Spinal cord (tissue), 10 donors: Measurements from ENCODE around the gene CIT. TPM values are rescaled to one million over a fixed set of nuclear protein-coding genes. Genes with fewer than 3 reads are reported as not detected.

Source experiments
- DNase-seq, 6 donors: peaks; one replicate each; pipeline versions ENCODE4 v3.0.0 to v3.0.0-alpha.2; 2013 to 2015; ENCODE audit warnings: low spot score in 6 of 6, low read depth in 4 of 6
- H3K27ac ChIP-seq: one replicate; pipeline ENCODE4 v1.5.1; 2013; ENCODE audit warnings: low read depth, low read length, control low read depth
- H3K27me3 ChIP-seq: one replicate; pipeline ENCODE4 v1.6.1; 2013; ENCODE audit warnings: low read length; ENCODE audit not compliant: control insufficient read depth, insufficient read depth
- H3K36me3 ChIP-seq: one replicate; pipeline ENCODE4 v1.6.1; 2013; ENCODE audit warnings: low read length; ENCODE audit not compliant: control insufficient read depth, insufficient read depth
- H3K4me1 ChIP-seq: one replicate; pipeline ENCODE4 v1.6.1; 2013; ENCODE audit warnings: low read length; ENCODE audit not compliant: control insufficient read depth, insufficient read depth
- H3K4me3 ChIP-seq: one replicate; pipeline ENCODE4 v1.5.1; 2013; ENCODE audit warnings: low read depth, low read length, control low read depth
- H3K9me3 ChIP-seq: one replicate; pipeline ENCODE4 v1.6.1; 2013; ENCODE audit warnings: low read length; ENCODE audit not compliant: control insufficient read depth, insufficient read depth
- WGBS: methylation state at CpG from one replicate; pipeline ENCODE4 v1.1.5; 2013; ENCODE audit warnings: missing lambda C conversion rate; ENCODE audit not compliant: insufficient coverage; 5-methylcytosine and 5-hydroxymethylcytosine counted together
- polyA plus RNA-seq, 2 donors: library from polyadenylated mRNA; unstranded; fragments of 120-200 nt; gene quantifications; one replicate each; pipeline ENCODE4 v1.2.1, GENCODE V29; 2013; ENCODE audit not compliant: insufficient read length in 2 of 2
- total RNA-seq, 2 donors: library from RNA; depleted of rRNA in 1 of 2; stranded (reverse); fragments of 120-200 nt in 1 of 2; fragments of >200 nt in 1 of 2; gene quantifications; one replicate each; pipeline versions ENCODE4 v1.2.3 to v1.2.4, GENCODE V29; 2013 to 2014
- donor health status: healthy.

CIT gene
- total and polyA plus RNA-seq, 4 donors: 28.5 to 54.5 (median 45.8) TPM

DNA sequence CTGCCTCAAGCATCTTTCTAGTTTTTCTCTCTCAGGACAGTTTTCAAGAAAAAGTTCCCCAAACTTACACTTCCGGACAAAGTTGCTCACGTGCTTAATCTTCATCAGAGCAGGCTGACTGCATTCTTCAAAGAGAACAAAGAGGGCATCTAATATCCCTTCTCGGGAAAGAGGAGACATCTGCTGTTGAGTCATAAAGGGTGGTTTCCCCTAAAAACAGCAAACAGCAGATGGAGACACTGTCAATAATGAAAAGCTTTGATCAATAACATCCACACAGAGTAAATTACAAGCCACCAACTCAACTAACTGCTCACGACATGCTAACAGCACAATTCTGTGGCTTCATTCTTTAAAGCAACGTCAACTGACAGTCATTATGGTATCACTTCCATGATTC, 8.1 kb downstream of the CIT start:
- DNase-seq: peak in 2 of 6 donors; percentile 19 to 55
- no peak overlapping the region for H3K27ac ChIP-seq

DNA sequence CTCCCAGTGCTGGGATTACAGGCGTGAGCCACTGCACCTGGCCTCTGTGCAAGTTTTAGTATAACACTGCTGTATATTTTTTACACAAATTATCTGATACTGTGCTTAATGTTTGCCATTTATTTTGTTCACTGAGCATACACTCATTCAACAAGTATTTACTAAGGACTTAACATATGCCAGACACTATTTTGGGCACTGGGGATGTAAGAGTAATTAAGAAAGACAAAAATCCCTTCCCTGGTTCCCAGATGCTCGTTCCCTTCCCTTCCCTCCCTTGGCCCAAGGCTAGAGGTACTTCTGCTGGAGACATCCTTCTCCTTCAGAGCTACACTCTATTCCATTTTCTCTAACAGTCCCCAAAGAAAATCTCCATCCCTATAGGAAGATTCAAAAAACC, 12.5 kb downstream of the CIT start:
- Histone ChIP-seq H3K36me3 (no peaks in the 10 kb centered on the region), H3K4me3 (no peak overlapping the region), H3K4me1 (no peaks in the 10 kb centered on the region), H3K27ac (no peak overlapping the region), H3K9me3 (no peaks in the 10 kb centered on the region), H3K27me3 (no peaks in the 10 kb centered on the region)
- no peak for DNase-seq
- no CpG with 5 or more reads among the region's 2 CpGs for WGBS

More for the DNA sequence above, 8.1 kb downstream of the CIT start:
- no peak overlapping the region for H3K4me3 ChIP-seq
- WGBS: 48% methylated on average over 2 of the region's 5 CpGs
- no peaks in the 10 kb centered on the region for H3K9me3 ChIP-seq
- H3K36me3 ChIP-seq: no peaks in the 10 kb centered on the region
- no peaks in the 10 kb centered on the region for H3K4me1 ChIP-seq
- no peaks in the 10 kb centered on the region for H3K27me3 ChIP-seq

DNA sequence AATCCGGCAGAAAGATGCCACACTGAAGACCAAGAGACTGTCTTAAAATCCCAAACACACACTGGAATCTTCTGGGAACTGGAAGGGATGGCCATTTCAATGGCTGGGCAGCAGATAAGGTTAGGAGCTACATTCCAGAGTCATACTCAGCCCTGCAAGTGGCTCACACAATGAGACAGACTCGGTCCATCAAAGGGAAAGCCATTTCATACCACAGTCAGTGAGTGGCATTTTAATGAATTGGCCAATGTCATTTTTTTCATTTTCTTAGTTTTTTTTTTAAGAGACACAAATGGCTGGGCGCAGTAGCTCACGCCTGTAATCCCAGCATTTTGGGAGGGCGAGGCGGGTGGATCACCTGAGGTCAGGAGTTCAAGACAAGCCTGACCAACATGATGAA, 17.9 kb downstream of the CIT start:
- no peaks in the 10 kb centered on the region for H3K36me3 ChIP-seq
- no peak overlapping the region for H3K27ac ChIP-seq
- H3K9me3 ChIP-seq: no peaks in the 10 kb centered on the region
- no peaks in the 10 kb centered on the region for H3K27me3 ChIP-seq
- 100% methylated on average over 3 of the region's 6 CpGs for WGBS
- no peak overlapping the region for H3K4me3 ChIP-seq
- no peaks in the 10 kb centered on the region for H3K4me1 ChIP-seq
- DNase-seq: no peak

DNA sequence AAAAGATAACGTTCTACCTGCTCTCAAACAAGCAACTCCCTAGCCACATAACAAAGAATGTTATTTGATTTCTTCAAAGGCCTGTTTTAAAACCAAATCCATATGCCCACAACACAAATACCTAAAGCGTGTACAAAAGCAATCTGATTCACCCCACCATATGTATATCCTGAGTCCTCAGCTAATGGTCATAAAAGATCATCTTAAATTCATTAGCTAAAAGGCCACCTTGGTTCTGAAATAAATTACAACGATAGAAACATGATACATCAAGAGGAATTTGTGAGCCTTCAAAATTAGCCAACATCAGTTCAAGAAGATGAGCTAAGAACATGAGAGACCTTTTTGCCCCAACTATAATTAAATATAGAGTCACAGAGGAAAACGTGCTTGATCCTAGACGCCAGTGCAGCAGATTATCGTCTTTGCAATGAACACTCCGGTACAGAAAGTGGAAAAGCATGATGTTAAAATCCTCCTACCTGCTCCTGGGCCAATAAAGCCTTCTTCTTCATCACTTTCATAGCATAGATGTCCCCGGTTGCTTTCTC, 20.0 kb downstream of the CIT start:
- H3K4me1 ChIP-seq: no peaks in the 10 kb centered on the region
- no peak for DNase-seq
- 87% methylated on average over 7 of the region's 8 CpGs for whole genome bisulfite sequencing
- no peaks in the 10 kb centered on the region for H3K9me3 ChIP-seq
- H3K27ac ChIP-seq: no peak overlapping the region
- H3K27me3 ChIP-seq: no peaks in the 10 kb centered on the region
- no peaks in the 10 kb centered on the region for H3K36me3 ChIP-seq
- H3K4me3 ChIP-seq: no peak overlapping the region

DNA sequence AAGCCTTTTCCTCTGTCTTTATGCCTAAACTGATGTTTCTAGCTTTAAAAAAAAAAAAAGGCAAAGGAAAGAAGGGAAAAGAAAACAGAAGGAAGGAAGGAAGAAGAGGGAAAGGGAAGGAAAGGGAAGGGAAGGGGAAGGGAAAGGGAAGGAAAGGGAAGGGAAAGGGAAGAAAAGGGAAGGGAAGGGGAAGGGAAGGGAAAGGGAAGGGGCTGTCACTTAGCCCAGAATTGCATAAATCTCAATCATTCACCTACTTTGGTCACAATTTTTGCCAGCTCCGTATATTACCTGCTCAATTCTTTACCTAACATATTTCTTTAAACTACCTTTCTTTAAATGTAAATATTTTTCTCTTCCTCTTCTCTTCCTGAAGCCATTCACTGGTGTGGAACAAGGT, 26.8 kb downstream of the CIT start:
- Histone ChIP-seq H3K27me3 (no peaks in the 10 kb centered on the region), H3K27ac (no peak overlapping the region), H3K36me3 (no peaks in the 10 kb centered on the region), H3K9me3 (no peaks in the 10 kb centered on the region), H3K4me3 (no peak overlapping the region), H3K4me1 (no peaks in the 10 kb centered on the region)
- WGBS: no CpG with 5 or more reads among the region's 1 CpG
- no peak for DNase-seq

DNA sequence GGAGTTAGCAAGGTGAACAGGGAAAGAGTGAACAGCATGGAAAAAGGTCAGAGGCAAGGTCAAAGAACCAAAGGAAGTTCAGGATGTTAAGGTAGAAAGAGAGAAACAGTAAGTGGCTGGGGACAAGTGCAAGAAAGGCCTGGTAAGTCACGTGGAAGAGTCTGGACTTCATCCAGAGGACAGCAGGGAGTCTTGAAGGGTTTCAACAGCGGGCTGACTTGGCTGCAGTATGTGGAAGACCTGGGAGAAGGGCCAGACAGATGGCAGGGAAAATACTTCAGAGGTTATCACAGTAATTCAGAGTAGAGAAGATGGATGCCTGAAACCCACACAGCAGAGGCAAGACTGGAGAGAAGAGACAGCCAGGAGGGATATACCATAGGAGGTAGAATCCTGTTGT, 34.0 kb downstream of the CIT start:
- H3K27me3 ChIP-seq: no peaks in the 10 kb centered on the region
- H3K27ac ChIP-seq: peak overlapping the region; percentile 90
- H3K9me3 ChIP-seq: no peaks in the 10 kb centered on the region
- peaks cover 17% of the 10 kb centered on the region for H3K4me1 ChIP-seq
- no peaks in the 10 kb centered on the region for H3K36me3 ChIP-seq
- DNase-seq: peak in 2 of 6 donors; percentile 57 to 88
- H3K4me3 ChIP-seq: no peak overlapping the region
- WGBS: 32% methylated on average over 2 of the region's 2 CpGs

DNA sequence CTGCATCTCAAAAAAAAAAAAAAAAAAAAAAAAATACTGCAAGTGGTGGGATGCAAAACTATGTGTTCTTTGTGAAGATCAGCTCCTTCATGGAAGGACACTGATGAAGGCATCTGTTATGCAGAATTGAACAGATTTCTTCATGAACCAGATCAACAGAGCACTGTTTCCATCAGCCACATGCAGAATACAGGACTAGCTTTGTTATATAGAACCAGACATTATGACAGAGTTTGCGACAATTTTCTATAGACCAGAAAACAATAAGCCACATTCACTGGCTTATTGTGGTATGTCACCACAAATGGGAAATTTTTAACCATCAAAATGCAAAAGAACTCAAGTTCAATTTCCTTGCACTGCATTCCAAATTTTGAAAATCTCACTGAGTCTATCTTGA, 34.7 kb downstream of the CIT start:
- H3K27me3 ChIP-seq: no peaks in the 10 kb centered on the region
- H3K4me1 ChIP-seq: peaks cover 17% of the 10 kb centered on the region
- no peaks in the 10 kb centered on the region for H3K9me3 ChIP-seq
- H3K36me3 ChIP-seq: no peaks in the 10 kb centered on the region
- H3K4me3 ChIP-seq: no peak overlapping the region
- H3K27ac ChIP-seq: peak overlapping the region; percentile 90
- peak in 2 of 6 donors; percentile 19 to 66 for DNase-seq
- no CpG with 5 or more reads among the region's 1 CpG for WGBS

DNA sequence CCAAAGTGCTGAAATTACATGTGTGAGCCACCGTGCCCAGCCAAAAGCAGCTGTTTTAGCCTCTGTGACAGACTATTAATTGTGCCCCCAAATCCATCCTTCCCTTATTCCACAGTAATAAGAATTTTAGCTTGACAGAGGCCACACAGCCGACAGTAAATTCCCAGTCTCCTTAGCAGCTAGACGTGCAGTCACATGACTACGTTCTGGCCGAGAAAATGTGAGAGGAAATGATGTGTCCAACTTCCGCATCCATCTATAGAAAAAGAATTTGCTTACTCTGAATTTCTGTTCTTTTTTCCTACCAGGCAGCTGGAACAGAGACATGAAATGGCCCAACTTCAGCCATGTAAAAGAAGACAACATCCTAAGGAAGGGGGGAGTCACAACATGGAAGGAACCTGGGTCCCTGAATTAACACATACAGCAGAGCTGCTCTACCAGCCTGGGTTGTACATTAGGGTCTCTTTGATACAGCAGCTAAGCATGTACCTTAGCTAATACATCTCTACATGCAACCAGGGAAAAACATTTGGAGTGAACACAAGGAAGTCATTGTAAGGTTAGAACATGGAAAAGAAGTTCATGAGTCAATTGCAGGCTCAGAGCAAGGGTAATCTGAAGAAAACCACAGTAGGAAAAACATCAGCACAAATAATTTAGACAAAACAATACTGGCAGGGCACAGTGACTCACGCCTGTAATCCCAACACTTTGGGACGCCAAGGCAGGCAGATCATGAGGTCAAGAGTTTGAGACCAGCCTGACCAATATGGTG, 35.5 kb downstream of the CIT start:
- DNase-seq: no peak
- no peaks in the 10 kb centered on the region for H3K27me3 ChIP-seq
- peaks cover 17% of the 10 kb centered on the region for H3K4me1 ChIP-seq
- H3K36me3 ChIP-seq: no peaks in the 10 kb centered on the region
- peak overlapping the region; percentile 83 for H3K27ac ChIP-seq
- 92% methylated on average over 2 of the region's 8 CpGs for whole genome bisulfite sequencing
- no peak overlapping the region for H3K4me3 ChIP-seq
- H3K9me3 ChIP-seq: no peaks in the 10 kb centered on the region

DNA sequence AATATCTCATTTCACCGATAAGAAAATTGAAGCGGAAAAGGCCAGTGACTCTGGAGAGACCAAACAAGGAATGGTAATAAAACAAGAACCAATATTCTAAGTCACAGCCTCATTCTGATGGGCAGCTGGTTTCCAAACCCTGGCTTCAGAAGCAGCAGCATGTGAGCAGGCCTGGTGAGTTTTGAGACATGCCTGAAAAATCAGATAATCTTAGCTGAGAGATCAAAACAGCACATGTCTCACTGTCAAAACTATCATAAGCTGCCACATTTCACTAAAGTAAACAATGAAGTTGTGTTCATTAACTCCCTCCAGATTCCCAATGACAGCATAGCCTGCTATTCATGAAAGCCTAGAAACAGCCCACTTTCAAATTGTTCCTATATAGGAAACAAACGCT, 36.5 kb downstream of the CIT start:
- H3K36me3 ChIP-seq: no peaks in the 10 kb centered on the region
- H3K9me3 ChIP-seq: no peaks in the 10 kb centered on the region
- no peaks in the 10 kb centered on the region for H3K27me3 ChIP-seq
- no peak overlapping the region for H3K27ac ChIP-seq
- peaks cover 17% of the 10 kb centered on the region for H3K4me1 ChIP-seq
- no CpG with 5 or more reads among the region's 3 CpGs for WGBS
- DNase-seq: peak in 1 of 6 donors; percentile 82
- no peak overlapping the region for H3K4me3 ChIP-seq

DNA sequence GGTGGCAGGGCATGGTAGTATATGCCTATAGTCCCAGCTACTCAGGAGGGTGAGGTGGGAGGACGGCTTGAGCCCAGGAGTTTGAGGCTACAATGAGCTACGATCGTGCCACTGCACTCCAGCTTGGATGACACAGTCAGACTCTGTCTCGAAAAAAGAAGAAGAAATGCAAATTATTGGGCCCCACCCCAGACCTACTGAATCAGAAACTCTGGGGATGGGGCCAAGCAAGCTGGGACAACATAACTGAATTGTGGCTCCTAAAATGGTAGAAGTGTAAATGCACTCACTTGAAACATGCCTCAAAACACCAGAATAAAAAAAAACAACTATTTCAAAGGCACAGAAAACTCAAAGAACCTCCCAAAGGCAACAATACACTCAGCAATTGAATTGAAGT, 37.0 kb downstream of the CIT start:
- no peak for DNase-seq
- H3K36me3 ChIP-seq: no peaks in the 10 kb centered on the region
- H3K9me3 ChIP-seq: no peaks in the 10 kb centered on the region
- H3K4me3 ChIP-seq: no peak overlapping the region
- WGBS: 69% methylated on average over 3 of the region's 4 CpGs
- H3K27ac ChIP-seq: no peak overlapping the region
- no peaks in the 10 kb centered on the region for H3K27me3 ChIP-seq
- peaks cover 17% of the 10 kb centered on the region for H3K4me1 ChIP-seq
